ENCODE measurements around the gene IFIH1.

DNA sequence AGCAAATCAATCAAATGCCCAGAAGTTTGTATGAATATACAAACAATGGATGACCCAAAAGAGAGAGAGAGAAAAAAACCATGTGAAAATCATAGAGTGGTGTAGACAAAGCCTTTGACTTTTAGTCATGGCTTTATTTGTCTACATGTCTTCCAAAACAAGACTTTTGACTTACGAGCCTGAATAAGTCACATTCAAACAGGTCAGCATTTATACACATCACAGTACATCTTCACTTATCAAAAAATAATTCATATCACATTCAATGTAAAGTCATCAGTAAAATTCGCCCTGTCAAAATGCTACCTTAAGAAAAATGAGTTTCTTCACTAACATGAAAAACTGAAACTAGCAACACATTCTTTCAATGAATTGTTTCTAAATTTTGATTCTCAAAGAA lies 1.9 kb downstream of the IFIH1 start:
- TF ChIP-seq POLR2A (IDR thresholded peaks at IDR 0.05) (no peak), CTCF (IDR thresholded peaks at IDR 0.05 in 8 of 11, conservative IDR thresholded peaks at IDR 0.05 in 3 of 11) (no peak)
